IMR-90 (cell line): Measurements from ENCODE around the gene LCNL1. TPM values are rescaled to one million over a fixed set of nuclear protein-coding genes. Genes with fewer than 3 reads are reported as not detected.

Experiments used
- ATAC-seq: fragments of 200-7000 bp; cut with Tn5 transposase; 2 replicates; pipeline ENCODE4 v1.9.1; 2020; ENCODE audit warnings: low read depth, mild to moderate bottlenecking, moderate library complexity
- BruUV-seq: library from RNA; stranded (reverse); fragments of 400-500 nt; replicated peaks from 2 replicates; lab custom pipeline; 2021; lab: Mats Ljungman, UMichigan
- CTCF ChIA-PET: fragments of 300-600 bp; formaldehyde crosslinking; extraction: SDS; loops from one replicate; lab custom pipeline; 2021; ENCODE audit warnings: antibody characterized with exemption; lab: Yijun Ruan, JAX
- POLR2A ChIA-PET: fragments of 300-600 bp; sonication (Branson Sonifier 250); formaldehyde crosslinking; loops from one replicate; lab custom pipeline; 2022; ENCODE audit warnings: antibody characterized with exemption; ENCODE audit not compliant: unreplicated experiment; lab: Charles Lee
- DNase-seq: peaks from one replicate; pipeline ENCODE4 v3.0.0; 2013
- H2AFZ ChIP-seq: replicated peaks from 2 replicates; pipeline ENCODE3; 2013; ENCODE audit warnings: low read length, mild to moderate bottlenecking; ENCODE audit not compliant: poor library complexity
- H2AK5ac ChIP-seq: 2 replicates; pipeline ENCODE4 v1.6.1; 2013; ENCODE audit warnings: low read depth, low read length, inconsistent platforms
- H2AK9ac ChIP-seq: replicated peaks from 2 replicates; pipeline ENCODE3; 2013; ENCODE audit warnings: mild to moderate bottlenecking, low read depth, low read length, moderate library complexity; ENCODE audit not compliant: poor library complexity
- H2BK120ac ChIP-seq: 2 replicates; pipeline ENCODE4 v1.6.1; 2013; ENCODE audit warnings: low read depth, low read length, inconsistent platforms
- H2BK15ac ChIP-seq: 3 replicates; pipeline ENCODE4 v1.6.1; 2013; ENCODE audit warnings: low read depth, low read length, inconsistent platforms
- H2BK20ac ChIP-seq: 2 replicates; pipeline ENCODE4 v1.6.1; 2013; ENCODE audit warnings: low read depth, mild to moderate bottlenecking, inconsistent platforms, low read length, moderate library complexity
- H2BK5ac ChIP-seq: 2 replicates; pipeline ENCODE4 v1.6.1; 2013; ENCODE audit warnings: mild to moderate bottlenecking, low read depth, low read length, inconsistent platforms; ENCODE audit not compliant: poor library complexity, severe bottlenecking
- H3K14ac ChIP-seq: replicated peaks from 2 replicates; pipeline ENCODE4 v1.6.1; 2013; ENCODE audit warnings: low read depth, low read length, inconsistent platforms
- H3K18ac ChIP-seq: 2 replicates; pipeline ENCODE4 v1.6.1; 2013; ENCODE audit warnings: low read depth, low read length, control low read depth
- H3K23ac ChIP-seq: 2 replicates; pipeline ENCODE4 v1.6.1; 2013; ENCODE audit warnings: low read depth, low read length, inconsistent platforms
- H3K27ac ChIP-seq: 2 replicates; pipeline ENCODE4 v1.5.1; 2013; ENCODE audit warnings: mild to moderate bottlenecking, control low read depth, low read length; ENCODE audit not compliant: insufficient read depth
- H3K27me3 ChIP-seq: 2 replicates; pipeline ENCODE4 v1.6.1; 2013; ENCODE audit warnings: low read length; ENCODE audit not compliant: control insufficient read depth, insufficient read depth
- H3K36me3 ChIP-seq: 2 replicates; pipeline ENCODE4 v1.6.1; 2013; ENCODE audit warnings: low read length, mixed read lengths; ENCODE audit not compliant: control insufficient read depth, insufficient read depth
- H3K4ac ChIP-seq: 2 replicates; pipeline ENCODE4 v1.6.1; 2013; ENCODE audit warnings: low read depth, low read length, inconsistent platforms
- H3K4me1 ChIP-seq: 2 replicates; pipeline ENCODE4 v1.6.1; 2013; ENCODE audit warnings: low read length, mixed read lengths; ENCODE audit not compliant: control insufficient read depth, insufficient read depth
- H3K4me2 ChIP-seq: 2 replicates; pipeline ENCODE4 v1.6.1; 2013; ENCODE audit warnings: low read depth, mild to moderate bottlenecking, control low read depth, low read length, moderate library complexity
- H3K4me3 ChIP-seq: 2 replicates; pipeline ENCODE4 v1.5.1; 2013; ENCODE audit warnings: low read depth, mild to moderate bottlenecking, control low read depth, low read length, moderate library complexity; ENCODE audit not compliant: insufficient read depth
- H3K56ac ChIP-seq: 2 replicates; pipeline ENCODE4 v1.6.1; 2013; ENCODE audit warnings: low read length, inconsistent platforms; ENCODE audit not compliant: insufficient read depth; ENCODE audit errors: extremely low read depth
- H3K79me1 ChIP-seq, 2 experiments: 2 replicates each; pipeline ENCODE4 v1.6.1; 2013; ENCODE audit warnings: low read length in 2 of 2, inconsistent platforms in 1 of 2, low read depth in 1 of 2
- H3K9ac ChIP-seq: 2 replicates; pipeline ENCODE4 v1.6.1; 2013; ENCODE audit warnings: low read depth, low read length, control low read depth
- H3K9me1 ChIP-seq: 2 replicates; pipeline ENCODE4 v1.6.1; 2013; ENCODE audit warnings: low read length, inconsistent platforms; ENCODE audit not compliant: insufficient read depth
- H3K9me3 ChIP-seq: 2 replicates; pipeline ENCODE4 v1.6.1; 2013; ENCODE audit warnings: low read length; ENCODE audit not compliant: control insufficient read depth, insufficient read depth
- H4K20me1 ChIP-seq: 2 replicates; pipeline ENCODE4 v1.6.1; 2013; ENCODE audit warnings: low read length, inconsistent platforms; ENCODE audit not compliant: insufficient read depth
- H4K5ac ChIP-seq: 2 replicates; pipeline ENCODE4 v1.6.1; 2013; ENCODE audit warnings: mild to moderate bottlenecking, low read depth, low read length, control low read depth
- H4K8ac ChIP-seq, 2 experiments: 2 replicates each; pipeline ENCODE4 v1.6.1; 2013; ENCODE audit warnings: low read depth in 2 of 2, low read length in 2 of 2, control low read depth in 1 of 2, inconsistent platforms in 1 of 2
- H4K91ac ChIP-seq: 2 replicates; pipeline ENCODE4 v1.6.1; 2013; ENCODE audit warnings: low read depth, low read length, inconsistent platforms; ENCODE audit not compliant: insufficient read depth
- CEBPB ChIP-seq: IDR thresholded peaks from 2 replicates; pipeline ENCODE4 v1.6.1; 2012; ENCODE audit warnings: low read depth, low read length, improper control_type of control experiment
- CHD1 ChIP-seq: IDR thresholded peaks from 2 replicates; pipeline ENCODE4 v1.6.1; 2012; ENCODE audit warnings: low read depth, low read length, improper control_type of control experiment
- FOS ChIP-seq: fragments of 150-350 bp; IDR thresholded peaks from 2 replicates; pipeline ENCODE4 v1.6.1; 2016; ENCODE audit warnings: low read depth, low read length
- MAFK ChIP-seq: IDR thresholded peaks from 2 replicates; pipeline ENCODE4 v1.6.1; 2012; ENCODE audit warnings: low read depth, low read length, improper control_type of control experiment
- MAZ ChIP-seq: IDR thresholded peaks from 2 replicates; pipeline ENCODE4 v1.6.1; 2012; ENCODE audit warnings: low read depth, mild to moderate bottlenecking, low read length, improper control_type of control experiment, moderate library complexity, borderline replicate concordance
- MXI1 ChIP-seq: IDR thresholded peaks from 2 replicates; pipeline ENCODE4 v1.6.1; 2012; ENCODE audit warnings: low read depth, mild to moderate bottlenecking, low read length, moderate library complexity, borderline replicate concordance
- NFE2L2 ChIP-seq: fragments of 150-350 bp; IDR thresholded peaks from 2 replicates; pipeline ENCODE4 v1.6.1; 2016; ENCODE audit warnings: low read depth, mild to moderate bottlenecking, low read length
- POLR2A ChIP-seq: IDR thresholded peaks from 2 replicates; pipeline ENCODE4 v1.6.1; 2012; ENCODE audit warnings: mild to moderate bottlenecking, low read depth, low read length
- RAD21 ChIP-seq: IDR thresholded peaks from 2 replicates; pipeline ENCODE4 v1.6.1; 2012; ENCODE audit warnings: low read length, improper control_type of control experiment
- RCOR1 ChIP-seq: IDR thresholded peaks from 2 replicates; pipeline ENCODE4 v1.6.1; 2012; ENCODE audit warnings: mild to moderate bottlenecking, low read length, improper control_type of control experiment; ENCODE audit not compliant: insufficient replicate concordance
- RFX5 ChIP-seq: IDR thresholded peaks from 2 replicates; pipeline ENCODE4 v1.8.0; 2012; ENCODE audit warnings: low read depth, mild to moderate bottlenecking, low read length, moderate library complexity
- SMC3 ChIP-seq: fragments of 150-350 bp; IDR thresholded peaks from 2 replicates; pipeline ENCODE4 v1.6.1; 2016; ENCODE audit warnings: low read depth, mild to moderate bottlenecking, antibody characterized with exemption, low read length, moderate library complexity
- USF2 ChIP-seq: fragments of 150-350 bp; IDR thresholded peaks from 2 replicates; pipeline ENCODE4 v1.6.1; 2017; ENCODE audit warnings: mild to moderate bottlenecking, antibody characterized with exemption, low read length, low read depth
- WGBS, 2 experiments: methylation state at CpG; one replicate each; pipeline versions ENCODE4 v1.1.5 to v1.1.7; 2013; ENCODE audit warnings: missing lambda C conversion rate in 2 of 2; ENCODE audit not compliant: insufficient read length in 1 of 2; ENCODE audit errors: extremely low coverage in 2 of 2; 5-methylcytosine and 5-hydroxymethylcytosine counted together
- dilution Hi-C: fragments of 300-500 bp; cut with HindIII; formaldehyde crosslinking; loops from one replicate; pipeline ENCODE4 v1.14.3; 2018; ENCODE audit warnings: low sequenced_read_pairs; ENCODE audit not compliant: unreplicated experiment
- in situ Hi-C: fragments of 300-500 bp; cut with MboI; formaldehyde crosslinking; loops from 3 replicates; pipeline ENCODE4 v1.14.3; 2019; ENCODE audit warnings: low sequenced_read_pairs, inconsistent platforms, mixed read lengths
- intact Hi-C: fragments of 100-400 bp; cut with micrococcal nuclease; formaldehyde crosslinking; loops from 2 replicates; pipeline ENCODE4 v1.10.0; 2022
- polyA plus RNA-seq, 3 experiments: library from polyadenylated mRNA; depleted of rRNA; stranded (reverse); fragments of >200 nt; gene quantifications; 2 replicates each; pipeline ENCODE4 v1.2.3, GENCODE V29; 2012; ENCODE audit warnings: low replicate concordance in 1 of 3
- total RNA-seq: library from RNA; depleted of rRNA; stranded (reverse); fragments of >200 nt; gene quantifications from 2 replicates; pipeline ENCODE4 v1.2.3, GENCODE V29; 2012
- TF ChIP-seq, protein P1 (sequence below): conservative IDR thresholded peaks from 2 replicates; pipeline ENCODE4 v1.5.1; 2012; ENCODE audit warnings: mild to moderate bottlenecking, low read depth, low read length, improper control_type of control experiment
- TF ChIP-seq, protein P2 (sequence below): fragments of 150-350 bp; IDR thresholded peaks from 2 replicates; pipeline ENCODE4 v1.6.1; 2016; ENCODE audit warnings: low read depth, mild to moderate bottlenecking, low read length, moderate library complexity, borderline replicate concordance

Gene LCNL1
- total and polyA plus RNA-seq, 2 of the 4 experiments (the other 2 are of a cell fraction): 0.15 TPM; not detected in 1

DNA sequence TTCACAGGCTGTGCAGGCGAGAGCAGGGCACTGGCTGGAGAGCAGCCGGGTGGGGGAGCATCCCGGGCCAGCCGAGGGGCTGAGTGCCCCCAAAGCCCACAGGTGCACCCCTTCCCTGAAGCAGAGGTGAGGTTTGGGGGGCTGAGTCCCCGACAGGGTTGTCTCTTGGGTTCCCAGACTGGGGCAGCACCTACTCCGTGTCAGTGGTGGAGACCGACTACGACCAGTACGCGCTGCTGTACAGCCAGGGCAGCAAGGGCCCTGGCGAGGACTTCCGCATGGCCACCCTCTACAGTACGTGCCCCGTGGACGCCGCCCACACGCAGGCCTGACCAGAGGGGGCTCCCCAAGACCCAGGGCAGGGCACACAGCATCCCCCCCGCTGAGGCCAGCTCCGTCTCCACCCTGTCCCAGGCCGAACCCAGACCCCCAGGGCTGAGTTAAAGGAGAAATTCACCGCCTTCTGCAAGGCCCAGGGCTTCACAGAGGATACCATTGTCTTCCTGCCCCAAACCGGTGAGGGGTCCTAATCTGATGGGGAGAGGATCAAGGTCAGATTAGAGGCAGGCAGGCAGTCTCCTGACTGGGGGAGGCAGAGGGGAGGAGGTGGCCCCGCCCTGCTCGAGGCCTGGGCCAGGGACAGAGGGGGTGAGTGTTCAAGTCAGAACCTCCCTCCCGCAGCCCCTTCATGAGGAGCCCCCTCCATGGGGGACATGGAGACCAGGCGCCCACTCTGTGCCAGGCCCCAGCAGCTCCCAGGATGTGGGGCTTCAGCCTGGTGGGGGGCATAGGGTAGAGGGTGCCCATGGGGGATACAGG, 2.8 kb upstream of the LCNL1 start:
- Histone ChIP-seq H4K91ac (no peak overlapping the region), H2BK5ac (no peak overlapping the region), H3K23ac (no peak overlapping the region), H3K18ac (no peak overlapping the region), H3K4me3 (no peak overlapping the region), H4K5ac (no peak overlapping the region), H3K56ac (no peak overlapping the region), H2AFZ (no peak overlapping the region), H3K9ac (no peak overlapping the region), H3K4me1 (peaks cover 7% of the 10 kb centered on the region; the same call in 1 of the 2 replicates), H4K8ac (no peak overlapping the region), H3K36me3 (no peaks in the 10 kb centered on the region), H2BK20ac (no peak overlapping the region), H2BK120ac (no peak overlapping the region), H3K14ac (no peak overlapping the region), H3K4me2 (no peak overlapping the region), H2AK9ac (no peak overlapping the region), H2BK15ac (no peak overlapping the region), H3K79me1 (no peaks in the 10 kb centered on the region), H3K9me3 (no peaks in the 10 kb centered on the region), H3K27ac (no peak overlapping the region), H3K9me1 (no peaks in the 10 kb centered on the region), H4K20me1 (no peaks in the 10 kb centered on the region), H2AK5ac (no peak overlapping the region), H3K27me3 (peaks cover 26% of the 10 kb centered on the region), H3K4ac (no peak overlapping the region)
- in situ Hi-C loops: no loop called here
- dilution Hi-C loops: no loop called here
- no peak for DNase-seq
- no peak for ATAC-seq
- ChIA-PET POLR2A (no interaction called here), CTCF (no interaction called here)
- WGBS, 2 experiments: 82% methylated on average over 3 of the region's 26 CpGs; no CpG with 5 or more reads in 1 of the 2 experiments
- intact Hi-C loops: no loop called here
- BruUV-seq: no TSS peak
- TF ChIP-seq MAFK (no peak), MXI1 (no peak), FOS (no peak), NFE2L2 (no peak), CHD1 (no peak), RAD21 (no peak), USF2 (no peak), RFX5 (no peak), SMC3 (no peak), CEBPB (no peak), RCOR1 (no peak), MAZ (no peak), POLR2A (no peak)
- TF ChIP-seq, protein P1, sequence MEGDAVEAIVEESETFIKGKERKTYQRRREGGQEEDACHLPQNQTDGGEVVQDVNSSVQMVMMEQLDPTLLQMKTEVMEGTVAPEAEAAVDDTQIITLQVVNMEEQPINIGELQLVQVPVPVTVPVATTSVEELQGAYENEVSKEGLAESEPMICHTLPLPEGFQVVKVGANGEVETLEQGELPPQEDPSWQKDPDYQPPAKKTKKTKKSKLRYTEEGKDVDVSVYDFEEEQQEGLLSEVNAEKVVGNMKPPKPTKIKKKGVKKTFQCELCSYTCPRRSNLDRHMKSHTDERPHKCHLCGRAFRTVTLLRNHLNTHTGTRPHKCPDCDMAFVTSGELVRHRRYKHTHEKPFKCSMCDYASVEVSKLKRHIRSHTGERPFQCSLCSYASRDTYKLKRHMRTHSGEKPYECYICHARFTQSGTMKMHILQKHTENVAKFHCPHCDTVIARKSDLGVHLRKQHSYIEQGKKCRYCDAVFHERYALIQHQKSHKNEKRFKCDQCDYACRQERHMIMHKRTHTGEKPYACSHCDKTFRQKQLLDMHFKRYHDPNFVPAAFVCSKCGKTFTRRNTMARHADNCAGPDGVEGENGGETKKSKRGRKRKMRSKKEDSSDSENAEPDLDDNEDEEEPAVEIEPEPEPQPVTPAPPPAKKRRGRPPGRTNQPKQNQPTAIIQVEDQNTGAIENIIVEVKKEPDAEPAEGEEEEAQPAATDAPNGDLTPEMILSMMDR: no peak
- TF ChIP-seq, protein P2, sequence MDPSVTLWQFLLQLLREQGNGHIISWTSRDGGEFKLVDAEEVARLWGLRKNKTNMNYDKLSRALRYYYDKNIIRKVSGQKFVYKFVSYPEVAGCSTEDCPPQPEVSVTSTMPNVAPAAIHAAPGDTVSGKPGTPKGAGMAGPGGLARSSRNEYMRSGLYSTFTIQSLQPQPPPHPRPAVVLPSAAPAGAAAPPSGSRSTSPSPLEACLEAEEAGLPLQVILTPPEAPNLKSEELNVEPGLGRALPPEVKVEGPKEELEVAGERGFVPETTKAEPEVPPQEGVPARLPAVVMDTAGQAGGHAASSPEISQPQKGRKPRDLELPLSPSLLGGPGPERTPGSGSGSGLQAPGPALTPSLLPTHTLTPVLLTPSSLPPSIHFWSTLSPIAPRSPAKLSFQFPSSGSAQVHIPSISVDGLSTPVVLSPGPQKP: no peak
